ENCODE data around the gene FGA.

DNA sequence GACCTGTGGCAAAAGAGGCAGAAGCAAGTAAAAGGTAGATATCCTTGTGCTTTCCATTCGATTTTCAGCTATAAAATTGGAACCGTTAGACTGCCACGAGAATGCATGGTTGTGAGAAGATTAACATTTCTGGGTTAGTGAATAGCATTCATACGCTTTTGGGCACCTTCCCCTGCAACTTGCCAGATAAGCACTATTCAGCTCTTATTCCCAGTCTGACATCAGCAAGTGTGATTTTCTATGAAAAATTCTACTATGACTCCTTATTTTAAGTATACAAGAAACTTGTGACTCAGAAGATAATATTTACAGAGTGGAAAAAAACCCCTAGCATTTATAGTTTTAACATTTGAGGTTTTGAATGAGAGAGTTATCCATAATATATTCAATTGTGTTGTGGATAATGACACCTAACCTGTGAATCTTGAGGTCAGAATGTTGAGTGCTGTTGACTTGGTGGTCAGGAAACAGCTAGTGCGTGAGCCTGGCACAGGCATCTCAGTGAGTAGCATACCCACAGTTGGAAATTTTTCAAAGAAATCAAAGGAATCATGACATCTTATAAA, 23.8 kb downstream of the FGA start:
- no peak for TF ChIP-seq ASH2L (IDR thresholded peaks at IDR 0.05; ENCODE audit: borderline replicate concordance, low read depth)
- no peak for TF ChIP-seq TCF12 (IDR thresholded peaks at IDR 0.05; ENCODE audit: low read depth, low read length)
- TF ChIP-seq, protein P1, sequence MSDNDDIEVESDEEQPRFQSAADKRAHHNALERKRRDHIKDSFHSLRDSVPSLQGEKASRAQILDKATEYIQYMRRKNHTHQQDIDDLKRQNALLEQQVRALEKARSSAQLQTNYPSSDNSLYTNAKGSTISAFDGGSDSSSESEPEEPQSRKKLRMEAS (IDR thresholded peaks at IDR 0.05; ENCODE audit: low read depth, low read length), result no peak
- TF ChIP-seq, protein P2, sequence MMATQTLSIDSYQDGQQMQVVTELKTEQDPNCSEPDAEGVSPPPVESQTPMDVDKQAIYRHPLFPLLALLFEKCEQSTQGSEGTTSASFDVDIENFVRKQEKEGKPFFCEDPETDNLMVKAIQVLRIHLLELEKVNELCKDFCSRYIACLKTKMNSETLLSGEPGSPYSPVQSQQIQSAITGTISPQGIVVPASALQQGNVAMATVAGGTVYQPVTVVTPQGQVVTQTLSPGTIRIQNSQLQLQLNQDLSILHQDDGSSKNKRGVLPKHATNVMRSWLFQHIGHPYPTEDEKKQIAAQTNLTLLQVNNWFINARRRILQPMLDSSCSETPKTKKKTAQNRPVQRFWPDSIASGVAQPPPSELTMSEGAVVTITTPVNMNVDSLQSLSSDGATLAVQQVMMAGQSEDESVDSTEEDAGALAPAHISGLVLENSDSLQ (IDR thresholded peaks at IDR 0.05), result no peak
- TF ChIP-seq CTCF (IDR thresholded peaks at IDR 0.05 in 2 of 3, conservative IDR thresholded peaks at IDR 0.05 in 1 of 3; ENCODE audit: control insufficient read depth in 2 of 3, extremely low read depth in 1 of 3, insufficient read depth in 1 of 3, low read depth in 3 of 3, low read length in 3 of 3), result no peak
- TF ChIP-seq, protein P3, sequence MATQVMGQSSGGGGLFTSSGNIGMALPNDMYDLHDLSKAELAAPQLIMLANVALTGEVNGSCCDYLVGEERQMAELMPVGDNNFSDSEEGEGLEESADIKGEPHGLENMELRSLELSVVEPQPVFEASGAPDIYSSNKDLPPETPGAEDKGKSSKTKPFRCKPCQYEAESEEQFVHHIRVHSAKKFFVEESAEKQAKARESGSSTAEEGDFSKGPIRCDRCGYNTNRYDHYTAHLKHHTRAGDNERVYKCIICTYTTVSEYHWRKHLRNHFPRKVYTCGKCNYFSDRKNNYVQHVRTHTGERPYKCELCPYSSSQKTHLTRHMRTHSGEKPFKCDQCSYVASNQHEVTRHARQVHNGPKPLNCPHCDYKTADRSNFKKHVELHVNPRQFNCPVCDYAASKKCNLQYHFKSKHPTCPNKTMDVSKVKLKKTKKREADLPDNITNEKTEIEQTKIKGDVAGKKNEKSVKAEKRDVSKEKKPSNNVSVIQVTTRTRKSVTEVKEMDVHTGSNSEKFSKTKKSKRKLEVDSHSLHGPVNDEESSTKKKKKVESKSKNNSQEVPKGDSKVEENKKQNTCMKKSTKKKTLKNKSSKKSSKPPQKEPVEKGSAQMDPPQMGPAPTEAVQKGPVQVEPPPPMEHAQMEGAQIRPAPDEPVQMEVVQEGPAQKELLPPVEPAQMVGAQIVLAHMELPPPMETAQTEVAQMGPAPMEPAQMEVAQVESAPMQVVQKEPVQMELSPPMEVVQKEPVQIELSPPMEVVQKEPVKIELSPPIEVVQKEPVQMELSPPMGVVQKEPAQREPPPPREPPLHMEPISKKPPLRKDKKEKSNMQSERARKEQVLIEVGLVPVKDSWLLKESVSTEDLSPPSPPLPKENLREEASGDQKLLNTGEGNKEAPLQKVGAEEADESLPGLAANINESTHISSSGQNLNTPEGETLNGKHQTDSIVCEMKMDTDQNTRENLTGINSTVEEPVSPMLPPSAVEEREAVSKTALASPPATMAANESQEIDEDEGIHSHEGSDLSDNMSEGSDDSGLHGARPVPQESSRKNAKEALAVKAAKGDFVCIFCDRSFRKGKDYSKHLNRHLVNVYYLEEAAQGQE (IDR thresholded peaks at IDR 0.05; ENCODE audit: low read depth, low read length), result no peak
- no peak for TF ChIP-seq POLR2A (IDR thresholded peaks at IDR 0.05; ENCODE audit: low read depth, low read length)
- no peak for TF ChIP-seq TAF1 (IDR thresholded peaks at IDR 0.05; ENCODE audit: borderline replicate concordance, low read depth, low read length)

All from GM12878 (cell line).